Activated CD8-positive, alpha-beta T cell treated with anti-CD3 and anti-CD28 coated beads, Interleukin-2, amount 10 ng/mL, durations not matched to agents 7 days and 5 days (primary cell): ENCODE data around the gene DIS3L2. TPM values are rescaled to one million over a fixed set of nuclear protein-coding genes. Genes with fewer than 3 reads are reported as not detected.

ENCODE experiments used
- ATAC-seq: fragments of 150-1000 bp; cut with Tn5 transposase; one replicate; pipeline ENCODE4 v1.10.0; 2021; ENCODE audit warnings: moderate library complexity
- CTCF ChIA-PET: fragments of 350-600 bp; sonication (Branson Sonifier 250); formaldehyde crosslinking; loops from one replicate; lab custom pipeline; 2021; ENCODE audit warnings: antibody characterized with exemption; lab: Charles Lee
- POLR2A ChIA-PET: fragments of 350-600 bp; sonication (Branson Sonifier 250); formaldehyde crosslinking; loops from one replicate; lab custom pipeline; 2021; ENCODE audit warnings: antibody characterized with exemption; lab: Charles Lee
- DNase-seq: peaks from one replicate; pipeline ENCODE4 v3.0.0-alpha.2; 2020
- H3K27ac Mint-ChIP-seq: one replicate; pipeline ENCODE4 v1.8.0; 2021; ENCODE audit warnings: mild to moderate bottlenecking, mixed read lengths
- H3K27me3 Mint-ChIP-seq: one replicate; pipeline ENCODE4 v1.8.0; 2021; ENCODE audit warnings: low read depth, mixed read lengths
- H3K36me3 Mint-ChIP-seq: one replicate; pipeline ENCODE4 v1.8.0; 2021; ENCODE audit warnings: low read depth, mixed read lengths
- H3K4me1 Mint-ChIP-seq: one replicate; pipeline ENCODE4 v1.8.0; 2021; ENCODE audit warnings: low read depth, mixed read lengths
- H3K4me3 Mint-ChIP-seq: one replicate; pipeline ENCODE4 v1.8.0; 2021; ENCODE audit warnings: mild to moderate bottlenecking, mixed read lengths
- H3K9me3 Mint-ChIP-seq: one replicate; pipeline ENCODE4 v1.8.0; 2022; ENCODE audit warnings: mixed read lengths; ENCODE audit not compliant: insufficient read depth
- total RNA-seq, 2 experiments: library from RNA; stranded (reverse); gene quantifications; one replicate each; pipeline ENCODE4 v1.2.3, GENCODE V29; 2021

Gene DIS3L2
- total RNA-seq, 2 experiments from 2014 or later, result 32.2 to 36.2 TPM

- H3K4me3 Mint-ChIP-seq, result no peak overlapping the region
- no peak overlapping the region for H3K27ac Mint-ChIP-seq
- H3K27me3 Mint-ChIP-seq, result no peaks in the 10 kb centered on the region
- CTCF ChIA-PET, result interaction anchor here (0.6 to 3.0 kb wide), 9 partner anchors 11 to 328 kb away, joined by 3 to 8 read pairs (median 4); no protein-coding TSS in a partner anchor
- DNase-seq, result no peak
- POLR2A ChIA-PET, result no interaction called here
- no peak for ATAC-seq
- H3K4me1 Mint-ChIP-seq, result peaks cover 14% of the 10 kb centered on the region
- no peaks in the 10 kb centered on the region for H3K9me3 Mint-ChIP-seq
- H3K36me3 Mint-ChIP-seq, result no peaks in the 10 kb centered on the region
Observed at GRCh38 chr2:232228971-232229894, 267.7 kb downstream of the DIS3L2 start.

GRCh38 chr2:232229911-232230310, 268.4 kb downstream of the DIS3L2 start:
- ChIA-PET POLR2A (interaction anchor here (0.9 kb wide), 1 partner anchor 203 kb away, joined by 3 read pairs; no protein-coding TSS in a partner anchor), CTCF (interaction anchor here (0.9 to 3.0 kb wide), 6 partner anchors 10 to 329 kb away, joined by 3 to 8 read pairs (median 4); no protein-coding TSS in a partner anchor)
- H3K9me3 Mint-ChIP-seq, result no peaks in the 10 kb centered on the region
- no peak overlapping the region for H3K4me3 Mint-ChIP-seq
- no peaks in the 10 kb centered on the region for H3K36me3 Mint-ChIP-seq
- H3K27ac Mint-ChIP-seq, result no peak overlapping the region
- ATAC-seq (no peak), DNase-seq (no peak)
- H3K4me1 Mint-ChIP-seq, result peaks cover 14% of the 10 kb centered on the region
- H3K27me3 Mint-ChIP-seq, result no peaks in the 10 kb centered on the region

- H3K27me3 Mint-ChIP-seq, result no peaks in the 10 kb centered on the region
- H3K27ac Mint-ChIP-seq, result peak overlapping the region; percentile 5
- ATAC-seq (no peak), DNase-seq (peak; percentile 49)
- POLR2A ChIA-PET, result interaction anchor here (0.9 kb wide), 1 partner anchor 203 kb away, joined by 3 read pairs; no protein-coding TSS in a partner anchor
- H3K36me3 Mint-ChIP-seq, result no peaks in the 10 kb centered on the region
- CTCF ChIA-PET, result interaction anchor here (1.1 to 3.0 kb wide), 4 partner anchors 11 to 306 kb away, joined by 3 to 8 read pairs (median 5); no protein-coding TSS in a partner anchor
- H3K9me3 Mint-ChIP-seq, result no peaks in the 10 kb centered on the region
- H3K4me1 Mint-ChIP-seq, result peaks cover 14% of the 10 kb centered on the region
- no peak overlapping the region for H3K4me3 Mint-ChIP-seq
Observed at GRCh38 chr2:232230560-232230959, 269.0 kb downstream of the DIS3L2 start.

- CTCF ChIA-PET, result interaction anchor here (1.1 to 3.0 kb wide), 3 partner anchors 10 to 307 kb away, joined by 3 to 8 read pairs (median 7); no protein-coding TSS in a partner anchor
- H3K27ac Mint-ChIP-seq, result no peak overlapping the region
Observed at GRCh38 chr2:232231554-232231953, 270.0 kb downstream of the DIS3L2 start.

GRCh38 chr2:232232915-232233314, 271.4 kb downstream of the DIS3L2 start:
- no peak for DNase-seq
- ChIA-PET CTCF (interaction anchor here (0.6 kb wide), 1 partner anchor 60 kb away, joined by 4 read pairs; no protein-coding TSS in a partner anchor), POLR2A (no interaction called here)
- no peak overlapping the region for H3K4me3 Mint-ChIP-seq
- no peak for ATAC-seq
- no peaks in the 10 kb centered on the region for H3K9me3 Mint-ChIP-seq
- no peaks in the 10 kb centered on the region for H3K36me3 Mint-ChIP-seq
- no peak overlapping the region for H3K27ac Mint-ChIP-seq
- peaks cover 23% of the 10 kb centered on the region for H3K4me1 Mint-ChIP-seq
- H3K27me3 Mint-ChIP-seq, result no peaks in the 10 kb centered on the region

More at GRCh38 chr2:232231554-232231953, 270.0 kb downstream of the DIS3L2 start:
- DNase-seq, result no peak
- POLR2A ChIA-PET, result no interaction called here
- Mint-ChIP-seq H3K36me3 (no peaks in the 10 kb centered on the region), H3K9me3 (no peaks in the 10 kb centered on the region), H3K4me1 (peaks cover 14% of the 10 kb centered on the region), H3K27me3 (no peaks in the 10 kb centered on the region), H3K4me3 (no peak overlapping the region)
- no peak for ATAC-seq

- POLR2A ChIA-PET, result no interaction called here
- CTCF ChIA-PET, result interaction anchor here (1.0 kb wide), 2 partner anchors 57 to 311 kb away, joined by 3 read pairs; no protein-coding TSS in a partner anchor
- no peak for DNase-seq
Observed at GRCh38 chr2:232234922-232235615, 273.6 kb downstream of the DIS3L2 start.

GRCh38 chr2:232235716-232236115, 274.2 kb downstream of the DIS3L2 start:
- Mint-ChIP-seq H3K4me1 (peaks cover 35% of the 10 kb centered on the region), H3K27me3 (no peaks in the 10 kb centered on the region), H3K27ac (no peak overlapping the region), H3K4me3 (no peak overlapping the region), H3K9me3 (no peaks in the 10 kb centered on the region), H3K36me3 (peaks cover 13% of the 10 kb centered on the region)
- ChIA-PET CTCF (interaction anchor here (1.0 kb wide), 1 partner anchor 56 kb away, joined by 3 read pairs; no protein-coding TSS in a partner anchor), POLR2A (no interaction called here)
- ATAC-seq (no peak), DNase-seq (no peak)

More at GRCh38 chr2:232234922-232235615, 273.6 kb downstream of the DIS3L2 start:
- no peak overlapping the region for H3K4me3 Mint-ChIP-seq
- peaks cover 12% of the 10 kb centered on the region for H3K36me3 Mint-ChIP-seq
- H3K27ac Mint-ChIP-seq, result no peak overlapping the region
- no peak for ATAC-seq
- no peaks in the 10 kb centered on the region for H3K27me3 Mint-ChIP-seq
- H3K4me1 Mint-ChIP-seq, result peaks cover 33% of the 10 kb centered on the region
- no peaks in the 10 kb centered on the region for H3K9me3 Mint-ChIP-seq

GRCh38 chr2:232236200-232236599, 274.7 kb downstream of the DIS3L2 start:
- Mint-ChIP-seq H3K4me3 (no peak overlapping the region), H3K9me3 (no peaks in the 10 kb centered on the region), H3K27ac (no peak overlapping the region), H3K4me1 (peaks cover 35% of the 10 kb centered on the region), H3K27me3 (no peaks in the 10 kb centered on the region), H3K36me3 (peaks cover 13% of the 10 kb centered on the region)
- ChIA-PET POLR2A (no interaction called here), CTCF (interaction anchor here (1.0 kb wide), 1 partner anchor 56 kb away, joined by 3 read pairs; no protein-coding TSS in a partner anchor)
- ATAC-seq (no peak), DNase-seq (no peak)

GRCh38 chr2:232237464-232237863, 276.0 kb downstream of the DIS3L2 start:
- ChIA-PET POLR2A (no interaction called here), CTCF (no interaction called here)
- ATAC-seq (no peak), DNase-seq (no peak)
- Mint-ChIP-seq H3K9me3 (no peaks in the 10 kb centered on the region), H3K27ac (peak overlapping the region; percentile 18), H3K4me3 (no peak overlapping the region), H3K27me3 (no peaks in the 10 kb centered on the region), H3K36me3 (peaks cover 13% of the 10 kb centered on the region), H3K4me1 (peaks cover 24% of the 10 kb centered on the region)

GRCh38 chr2:232238108-232238507, 276.6 kb downstream of the DIS3L2 start:
- ATAC-seq (no peak), DNase-seq (no peak)
- no peak overlapping the region for H3K4me3 Mint-ChIP-seq
- H3K27ac Mint-ChIP-seq, result peak overlapping the region; percentile 18
- ChIA-PET POLR2A (no interaction called here), CTCF (no interaction called here)
- H3K27me3 Mint-ChIP-seq, result no peaks in the 10 kb centered on the region
- no peaks in the 10 kb centered on the region for H3K9me3 Mint-ChIP-seq
- peaks cover 20% of the 10 kb centered on the region for H3K4me1 Mint-ChIP-seq
- H3K36me3 Mint-ChIP-seq, result peaks cover 13% of the 10 kb centered on the region

GRCh38 chr2:232238596-232238995, 277.1 kb downstream of the DIS3L2 start:
- Mint-ChIP-seq H3K36me3 (peaks cover 13% of the 10 kb centered on the region), H3K4me3 (no peak overlapping the region), H3K9me3 (no peaks in the 10 kb centered on the region), H3K27me3 (no peaks in the 10 kb centered on the region), H3K4me1 (peaks cover 20% of the 10 kb centered on the region), H3K27ac (no peak overlapping the region)
- ChIA-PET POLR2A (no interaction called here), CTCF (no interaction called here)
- ATAC-seq, result no peak
- DNase-seq, result no peak
